Muscle of leg (tissue), 11 donors: ENCODE measurements around the gene TMEM79. TPM values are rescaled to one million over a fixed set of nuclear protein-coding genes. Genes with fewer than 3 reads are reported as not detected.

Experiments
- DNase-seq: peaks from one replicate; pipeline ENCODE4 v3.0.0; 2013
- H3K27ac ChIP-seq: one replicate; pipeline ENCODE4 v1.5.1; 2013; ENCODE audit warnings: mild to moderate bottlenecking, low read length, control low read depth
- H3K27me3 ChIP-seq: one replicate; pipeline ENCODE4 v1.6.1; 2013; ENCODE audit warnings: low read length; ENCODE audit not compliant: control insufficient read depth, insufficient read depth
- H3K36me3 ChIP-seq: one replicate; pipeline ENCODE4 v1.6.1; 2013; ENCODE audit warnings: low read length; ENCODE audit not compliant: control insufficient read depth, insufficient read depth
- H3K4me1 ChIP-seq: one replicate; pipeline ENCODE4 v1.6.1; 2013; ENCODE audit warnings: low read length; ENCODE audit not compliant: control insufficient read depth, insufficient read depth
- H3K4me3 ChIP-seq: one replicate; pipeline ENCODE4 v1.5.1; 2013; ENCODE audit warnings: low read length, control low read depth
- H3K9me3 ChIP-seq: replicated peaks from 2 replicates; pipeline ENCODE4 v1.6.1; 2013; ENCODE audit warnings: low read depth, low read length; ENCODE audit not compliant: control insufficient read depth
- WGBS: methylation state at CpG from one replicate; pipeline ENCODE4 v1.1.5; 2013; ENCODE audit warnings: missing lambda C conversion rate; ENCODE audit not compliant: insufficient coverage; 5-methylcytosine and 5-hydroxymethylcytosine counted together
- polyA plus RNA-seq, 8 donors: library from polyadenylated mRNA; unstranded; fragments of 120-200 nt; gene quantifications; one replicate each; pipeline versions ENCODE4 v1.2.1 to v1.2.3, GENCODE V29; 2013; ENCODE audit warnings: inconsistent platforms in 1 of 8, low replicate concordance in 1 of 8; ENCODE audit not compliant: insufficient read length in 8 of 8, insufficient read depth in 1 of 8
- total RNA-seq: library from RNA; stranded (reverse); fragments of 120-200 nt; gene quantifications from one replicate; pipeline ENCODE4 v1.2.4, GENCODE V29; 2013

The TMEM79 gene
- total and polyA plus RNA-seq, 9 donors, result 2.1 to 7.4 (median 4.6) TPM

GRCh38 chr1:156281693-156282478 is 2.2 kb upstream of the TMEM79 start:
- Histone ChIP-seq H3K9me3 (no peaks in the 10 kb centered on the region), H3K4me3 (peak overlapping the region; percentile 77), H3K27ac (peak overlapping the region; percentile 82), H3K36me3 (peaks cover 31% of the 10 kb centered on the region), H3K27me3 (no peaks in the 10 kb centered on the region), H3K4me1 (peaks cover 21% of the 10 kb centered on the region)
- under 1% methylated on average over 18 of the region's 22 CpGs for WGBS
- DNase-seq, result peak; percentile 38

- Histone ChIP-seq H3K4me3 (peak within 1 kb of the TSS; percentile 77), H3K9me3 (no peaks in the 10 kb centered on the region), H3K36me3 (peaks cover 26% of the 10 kb centered on the region), H3K27me3 (no peaks in the 10 kb centered on the region), H3K4me1 (peaks cover 21% of the 10 kb centered on the region), H3K27ac (peak within 1 kb of the TSS; percentile 82)
- DNase-seq, result peak; percentile 100
- WGBS, result 0% methylated on average over 41 of the region's 50 CpGs
Observed at GRCh38 chr1:156282479-156283222, 1.5 kb upstream of the TMEM79 start, which contains the start of gene SMG5. Gene SMG5, minus strand, starts transcription at chr1:156282825. Its CDS starts 145 bp downstream, at chr1:156282680.

- DNase-seq, result no peak
- Histone ChIP-seq H3K36me3 (peaks cover 18% of the 10 kb centered on the region), H3K27ac (no peak overlapping the region), H3K4me1 (peaks cover 21% of the 10 kb centered on the region), H3K4me3 (peak overlapping the region; percentile 77), H3K27me3 (no peaks in the 10 kb centered on the region), H3K9me3 (no peaks in the 10 kb centered on the region)
- no CpG with 5 or more reads among the region's 1 CpG for WGBS
Observed at GRCh38 chr1:156283521-156283920, 604 bp upstream of the TMEM79 start.

GRCh38 chr1:156284757-156285156 is 632 bp downstream of the TMEM79 start:
- Histone ChIP-seq H3K27me3 (no peaks in the 10 kb centered on the region), H3K9me3 (no peaks in the 10 kb centered on the region), H3K36me3 (peaks cover 16% of the 10 kb centered on the region), H3K27ac (no peak overlapping the region), H3K4me3 (no peak overlapping the region), H3K4me1 (peaks cover 21% of the 10 kb centered on the region)
- WGBS, result 38% methylated on average over 2 of the region's 4 CpGs
- no peak for DNase-seq

GRCh38 chr1:156285437-156285836 is 1.3 kb downstream of the TMEM79 start:
- 92% methylated on average over 21 of the region's 21 CpGs for WGBS
- no peaks in the 10 kb centered on the region for H3K9me3 ChIP-seq
- H3K4me3 ChIP-seq, result no peak overlapping the region
- H3K27ac ChIP-seq, result no peak overlapping the region
- H3K4me1 ChIP-seq, result peaks cover 21% of the 10 kb centered on the region
- H3K27me3 ChIP-seq, result no peaks in the 10 kb centered on the region
- peaks cover 14% of the 10 kb centered on the region for H3K36me3 ChIP-seq
- no peak for DNase-seq

GRCh38 chr1:156286061-156286460 is 1.9 kb downstream of the TMEM79 start:
- no peak for DNase-seq
- Histone ChIP-seq H3K27ac (no peak overlapping the region), H3K9me3 (no peaks in the 10 kb centered on the region), H3K4me1 (peaks cover 22% of the 10 kb centered on the region), H3K27me3 (no peaks in the 10 kb centered on the region), H3K36me3 (peaks cover 14% of the 10 kb centered on the region), H3K4me3 (no peak overlapping the region)
- 88% methylated on average over 6 of the region's 8 CpGs for WGBS

GRCh38 chr1:156289857-156290256 is 5.7 kb downstream of the TMEM79 start:
- DNase-seq, result no peak
- H3K4me3 ChIP-seq, result no peak overlapping the region

GRCh38 chr1:156291226-156292061 is 7.3 kb downstream of the TMEM79 start:
- WGBS, result 12% methylated on average over 31 of the region's 37 CpGs
- peak; percentile 90 for DNase-seq

More at GRCh38 chr1:156289857-156290256, 5.7 kb downstream of the TMEM79 start:
- no peaks in the 10 kb centered on the region for H3K9me3 ChIP-seq
- H3K4me1 ChIP-seq, result peaks cover 11% of the 10 kb centered on the region
- H3K27me3 ChIP-seq, result no peaks in the 10 kb centered on the region
- H3K36me3 ChIP-seq, result peaks cover 16% of the 10 kb centered on the region
- H3K27ac ChIP-seq, result no peak overlapping the region

GRCh38 chr1:156293098-156293434 is 8.9 kb downstream of the TMEM79 start:
- Histone ChIP-seq H3K36me3 (peaks cover 11% of the 10 kb centered on the region), H3K27ac (no peak overlapping the region), H3K4me1 (peaks cover 17% of the 10 kb centered on the region), H3K9me3 (no peaks in the 10 kb centered on the region), H3K27me3 (no peaks in the 10 kb centered on the region), H3K4me3 (no peak overlapping the region)
- DNase-seq, result no peak
- 93% methylated on average over 5 of the region's 8 CpGs for WGBS

More at GRCh38 chr1:156291226-156292061, 7.3 kb downstream of the TMEM79 start:
- peaks cover 17% of the 10 kb centered on the region for H3K4me1 ChIP-seq
- H3K27ac ChIP-seq, result peak overlapping the region; percentile 87
- H3K9me3 ChIP-seq, result no peaks in the 10 kb centered on the region
- peak overlapping the region; percentile 62 for H3K4me3 ChIP-seq
- no peaks in the 10 kb centered on the region for H3K27me3 ChIP-seq
- H3K36me3 ChIP-seq, result peaks cover 11% of the 10 kb centered on the region

- Histone ChIP-seq H3K4me3 (no peak overlapping the region), H3K9me3 (no peaks in the 10 kb centered on the region), H3K27ac (no peak overlapping the region), H3K27me3 (no peaks in the 10 kb centered on the region), H3K36me3 (peaks cover 7% of the 10 kb centered on the region), H3K4me1 (peaks cover 17% of the 10 kb centered on the region)
- 88% methylated on average over 6 of the region's 9 CpGs for WGBS
- DNase-seq, result no peak
Observed at GRCh38 chr1:156293895-156294294, 9.8 kb downstream of the TMEM79 start.
